HL-60/S4 treated with retinoic acid at 250 ng/mL for 4 days and 3 days (cell line): ENCODE results near the gene DNAH3.
"Not testable (repeated sequence)": the region's sequence is repeated elsewhere in the genome, so short reads cannot be mapped to it uniquely, and the experiment has no call there.

ENCODE experiments used
- in situ Hi-C: fragments of 300-500 bp; cut with MboI; formaldehyde crosslinking; loops from 2 replicates; pipeline ENCODE4 v1.7.0; 2022; ENCODE audit warnings: low sequenced_read_pairs

The DNAH3 gene

DNA sequence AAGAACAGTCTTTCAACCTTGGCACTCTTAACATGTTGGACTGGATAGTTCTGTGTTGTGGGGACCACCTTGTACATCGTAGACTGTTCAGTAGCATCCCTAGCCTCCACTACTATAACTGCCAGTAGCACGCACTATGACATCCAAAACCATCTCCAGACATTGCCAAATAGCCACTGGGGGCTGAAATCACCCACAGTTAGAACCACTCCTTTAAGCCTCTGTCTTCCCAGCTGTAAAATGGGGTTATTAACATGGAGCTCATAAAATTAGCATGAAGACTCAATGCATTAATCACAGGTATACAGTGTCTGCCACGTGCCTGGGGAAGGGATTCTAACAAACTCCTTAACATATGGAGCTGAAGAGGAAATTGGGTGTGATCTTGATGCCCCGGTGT lies 200.4 kb downstream of the DNAH3 start:
- in situ Hi-C loops: no loop called here

DNA sequence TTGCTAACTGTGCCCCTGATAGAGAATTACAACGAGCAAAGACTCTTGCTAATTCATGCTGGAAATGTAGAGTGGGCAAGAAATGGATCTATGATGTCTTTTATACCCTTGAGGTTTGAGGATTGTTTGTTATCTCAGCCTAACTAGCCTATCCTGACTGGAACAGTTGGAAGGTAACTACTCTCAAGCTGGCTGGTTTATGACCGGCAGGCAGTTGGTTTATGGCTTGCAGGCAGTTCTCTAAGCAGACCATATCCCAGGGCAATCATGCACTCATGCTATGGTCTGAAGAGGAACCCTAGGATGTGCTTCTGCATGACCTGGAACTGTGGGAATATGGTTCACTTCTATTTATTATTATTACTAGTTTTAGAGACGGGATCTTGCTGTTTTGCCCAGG lies 201.0 kb downstream of the DNAH3 start:
- in situ Hi-C loops: no loop called here

DNA sequence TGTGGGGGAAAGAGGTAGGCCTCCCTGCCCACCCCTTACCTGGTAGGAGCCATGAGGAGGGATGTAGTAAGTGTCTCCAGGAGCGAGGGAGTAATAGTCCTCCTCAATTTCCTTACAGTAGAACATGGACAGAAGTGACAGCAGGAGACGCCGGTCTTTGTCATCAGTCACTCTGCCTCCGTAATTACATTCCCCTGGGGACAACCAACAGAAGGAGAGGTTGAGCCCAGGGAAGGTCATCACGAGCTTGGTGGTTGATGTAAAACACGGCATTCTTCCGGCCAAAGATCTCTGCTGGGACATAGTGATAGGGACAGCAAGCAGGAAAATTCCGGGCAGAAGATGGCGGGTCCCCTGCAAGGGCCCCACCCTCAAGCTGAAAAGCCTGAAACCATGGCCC lies 202.2 kb downstream of the DNAH3 start:
- in situ Hi-C loops: no loop called here

DNA sequence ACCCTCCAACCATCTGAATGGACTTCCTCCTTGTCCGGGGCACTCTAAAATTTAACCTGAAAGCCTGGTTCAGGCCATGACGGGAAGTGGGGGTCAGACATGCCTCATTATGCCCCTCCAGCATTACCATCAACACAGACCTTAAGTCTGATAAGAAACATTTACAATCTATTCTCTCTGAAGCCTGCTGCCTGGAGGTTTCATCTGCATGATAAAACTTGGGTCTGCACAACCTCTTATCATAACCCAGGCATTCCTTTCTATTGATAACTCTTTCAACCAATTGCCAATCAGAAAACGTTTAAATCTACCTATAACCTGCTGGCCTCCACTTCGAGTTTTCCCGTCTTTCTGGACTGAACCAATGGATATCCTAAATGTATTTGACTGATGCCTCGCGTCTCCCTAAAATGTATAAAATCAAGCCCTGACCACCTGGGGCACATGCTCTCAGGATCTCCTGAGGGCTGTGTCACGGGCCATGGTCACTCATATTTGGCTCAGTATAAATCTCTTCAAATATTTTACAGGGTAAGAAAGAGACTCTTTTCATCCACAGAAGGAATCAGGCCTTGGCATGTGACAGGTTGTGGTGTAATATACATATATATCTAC lies 204.5 kb downstream of the DNAH3 start:
- in situ Hi-C loops: no loop called here

GRCh38 chr16:20945575-20945875 lies 205.1 kb downstream of the DNAH3 start:
- in situ Hi-C loops: not testable (repeated sequence)

DNA sequence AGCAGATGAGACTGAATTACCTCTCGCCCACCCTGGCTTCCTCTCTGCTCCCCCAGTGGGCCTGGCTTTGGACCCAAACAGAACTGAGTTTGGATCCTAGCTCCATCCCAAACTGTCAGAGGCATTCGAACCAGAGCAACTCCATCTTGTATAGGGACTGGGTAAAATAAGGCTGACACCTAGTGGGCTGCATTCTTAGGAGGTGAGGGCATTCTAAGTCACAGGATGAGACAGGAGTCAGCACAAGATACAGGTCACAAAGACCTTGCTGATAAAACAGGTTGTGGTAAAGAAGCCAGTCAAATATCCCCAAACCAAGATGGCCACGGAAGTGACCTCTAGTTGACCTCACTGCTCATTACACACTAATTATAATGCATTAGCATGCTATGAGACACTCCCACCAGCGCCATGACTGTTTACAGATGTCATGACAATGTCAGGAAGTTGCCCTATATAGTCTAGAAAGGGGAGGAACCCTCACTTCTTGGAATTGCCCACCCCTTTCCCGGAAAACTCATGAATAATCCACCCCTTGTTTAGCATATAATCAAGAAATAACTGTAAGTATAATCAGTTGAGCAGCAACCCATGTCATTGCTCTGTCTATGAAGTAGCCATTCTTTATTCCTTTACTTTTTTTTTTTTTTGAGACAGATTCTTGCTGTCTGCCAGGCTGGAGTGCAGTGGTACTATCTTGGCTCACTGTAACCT lies 205.6 kb downstream of the DNAH3 start:
- in situ Hi-C loops: no loop called here

DNA sequence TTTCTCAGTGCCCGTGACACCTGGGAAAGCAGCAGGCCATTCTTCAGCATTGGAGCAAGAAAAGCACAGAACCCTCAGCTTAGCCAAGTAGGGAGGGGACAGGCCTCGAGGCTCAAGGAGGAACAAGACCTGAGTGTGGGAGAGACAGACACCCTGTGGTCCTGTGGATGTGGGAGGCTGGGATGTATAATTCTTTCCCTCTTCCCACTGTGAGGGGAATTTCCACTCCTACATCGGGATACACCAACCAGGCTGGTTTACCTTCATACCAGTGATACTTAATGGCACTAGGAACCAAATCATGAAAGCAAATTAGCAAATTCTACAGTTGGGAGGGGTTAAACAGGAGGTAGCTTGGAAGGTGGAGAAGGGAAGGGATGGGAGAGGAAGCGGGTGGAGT lies 208.4 kb downstream of the DNAH3 start:
- in situ Hi-C loops: no loop called here

- in situ Hi-C loops: no loop called here
These were observed 209.1 kb downstream of the DNAH3 start for GRCh38 chr16:20941636-20941926.

GRCh38 chr16:20940871-20941635 lies 209.6 kb downstream of the DNAH3 start:
- in situ Hi-C loops: no loop called here

GRCh38 chr16:20939611-20940010 lies 211.0 kb downstream of the DNAH3 start:
- in situ Hi-C loops: no loop called here

- in situ Hi-C loops: no loop called here
These were observed 212.2 kb downstream of the DNAH3 start for GRCh38 chr16:20938426-20938825.

- in situ Hi-C loops: no loop called here
These were observed 212.9 kb downstream of the DNAH3 start for GRCh38 chr16:20937736-20938135.

DNA sequence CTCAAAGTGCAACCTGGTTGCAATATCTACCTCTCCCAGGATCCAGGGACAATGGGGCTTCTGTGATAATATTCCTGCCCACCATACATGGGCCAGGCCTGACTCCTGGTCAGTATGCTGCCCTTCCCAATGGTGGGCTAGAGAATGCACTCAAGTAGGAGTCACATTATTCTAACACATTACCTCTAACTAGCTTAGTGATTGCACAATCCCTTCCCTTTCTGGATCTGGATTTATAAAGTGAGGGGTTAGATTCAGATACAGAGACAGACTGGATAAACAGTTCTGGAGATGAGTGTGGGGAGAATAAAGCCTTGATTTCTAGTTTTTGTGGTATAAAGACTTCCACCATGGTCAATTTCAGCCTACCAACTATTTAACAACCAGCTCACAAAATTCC lies 217.1 kb downstream of the DNAH3 start:
- in situ Hi-C loops: no loop called here

DNA sequence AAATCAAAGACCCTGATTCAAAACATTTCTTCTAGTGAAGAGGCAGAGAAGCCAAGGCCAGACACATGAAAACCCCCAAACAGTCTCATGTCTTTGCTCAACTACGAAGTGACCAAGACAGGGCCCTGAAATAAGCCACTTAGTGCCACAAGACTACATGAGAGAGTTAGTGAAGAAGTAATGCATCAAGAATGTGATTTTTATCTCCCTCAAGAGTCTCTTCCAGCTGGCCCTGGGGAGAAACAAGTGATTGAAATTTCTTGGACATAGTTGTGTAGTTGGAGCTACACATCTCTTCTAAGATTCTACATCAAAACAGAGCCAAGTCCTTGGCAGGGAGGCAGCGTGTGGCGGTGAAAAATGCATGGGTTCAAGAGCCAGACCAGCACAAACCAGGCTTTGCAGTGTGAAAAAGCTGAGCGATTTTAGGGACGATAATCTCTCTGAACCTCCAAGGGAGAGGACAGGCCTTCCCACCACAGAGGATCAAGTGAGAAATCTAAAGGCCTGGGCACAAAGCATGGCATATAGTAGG lies 219.5 kb downstream of the DNAH3 start:
- in situ Hi-C loops: no loop called here

GRCh38 chr16:20930365-20930690 lies 220.3 kb downstream of the DNAH3 start:
- in situ Hi-C loops: no loop called here

GRCh38 chr16:20929676-20930364 lies 220.8 kb downstream of the DNAH3 start:
- in situ Hi-C loops: not testable (repeated sequence)

GRCh38 chr16:20928774-20929411 lies 221.8 kb downstream of the DNAH3 start:
- in situ Hi-C loops: no loop called here

DNA sequence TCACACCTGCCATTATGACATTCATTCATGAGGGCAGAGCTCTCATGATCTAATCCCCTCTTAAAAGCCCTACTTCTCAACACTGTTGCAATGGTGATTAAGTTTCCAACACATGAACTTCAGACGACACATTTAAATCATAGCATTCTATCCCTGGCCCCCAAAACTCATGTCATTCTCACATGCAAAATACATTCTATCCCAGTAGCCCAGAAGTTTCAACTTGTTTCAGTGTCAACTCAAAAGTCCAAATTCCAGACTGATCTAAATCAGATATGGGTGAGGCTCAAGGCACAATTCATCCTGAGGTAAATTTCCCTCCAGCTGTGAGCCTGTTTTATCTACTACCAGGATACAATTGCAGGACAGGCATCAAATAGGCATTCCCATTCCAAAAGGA lies 224.9 kb downstream of the DNAH3 start:
- in situ Hi-C loops: no loop called here

- in situ Hi-C loops: no loop called here
These were observed 226.8 kb downstream of the DNAH3 start for GRCh38 chr16:20923876-20924275.

- in situ Hi-C loops: no loop called here
These were observed 229.8 kb downstream of the DNAH3 start for GRCh38 chr16:20920799-20921198.

GRCh38 chr16:20920091-20920490 lies 230.6 kb downstream of the DNAH3 start:
- in situ Hi-C loops: no loop called here
